Trophoblast cell (in vitro differentiated cells and primary cell): ENCODE measurements around the gene SPSB4.

Experiments used
- DNase-seq, 2 donors: peaks; one replicate each; pipeline ENCODE4 v3.0.0-alpha.2; 2016
- H2AFZ ChIP-seq: 2 replicates; pipeline ENCODE4 v1.6.1; 2013; ENCODE audit warnings: low read length, moderate library complexity, mild to moderate bottlenecking; ENCODE audit not compliant: insufficient read depth, poor library complexity
- H2AK5ac ChIP-seq: 2 replicates; pipeline ENCODE4 v1.6.1; 2013; ENCODE audit warnings: mild to moderate bottlenecking, low read length
- H2BK120ac ChIP-seq: 2 replicates; pipeline ENCODE4 v1.6.1; 2013; ENCODE audit warnings: low read length, mild to moderate bottlenecking, moderate library complexity; ENCODE audit not compliant: insufficient read depth, poor library complexity
- H2BK12ac ChIP-seq: 2 replicates; pipeline ENCODE4 v1.6.1; 2013; ENCODE audit warnings: mild to moderate bottlenecking, low read length, moderate library complexity
- H2BK5ac ChIP-seq: 2 replicates; pipeline ENCODE4 v1.6.1; 2013; ENCODE audit warnings: low read length, low read depth, moderate library complexity, mild to moderate bottlenecking; ENCODE audit not compliant: poor library complexity
- H3K14ac ChIP-seq: 2 replicates; pipeline ENCODE4 v1.6.1; 2013; ENCODE audit warnings: mild to moderate bottlenecking, low read length
- H3K18ac ChIP-seq: 2 replicates; pipeline ENCODE4 v1.6.1; 2013; ENCODE audit warnings: mild to moderate bottlenecking, low read length
- H3K23ac ChIP-seq: 2 replicates; pipeline ENCODE4 v1.6.1; 2013; ENCODE audit warnings: low read length
- H3K27ac ChIP-seq: 2 replicates; pipeline ENCODE4 v1.5.1; 2013; ENCODE audit warnings: low read depth, mild to moderate bottlenecking, inconsistent platforms, low read length, moderate library complexity
- H3K27me3 ChIP-seq: 2 replicates; pipeline ENCODE4 v1.6.1; 2013; ENCODE audit warnings: inconsistent platforms, mild to moderate bottlenecking, low read length, moderate library complexity; ENCODE audit not compliant: insufficient read depth
- H3K36me3 ChIP-seq, 2 experiments: 1 replicate in 1 of 2; 2 replicates in 1 of 2; pipeline ENCODE4 v1.6.1; 2013; ENCODE audit warnings: low read length in 2 of 2, mild to moderate bottlenecking in 2 of 2, moderate library complexity in 1 of 2; ENCODE audit not compliant: insufficient read depth in 2 of 2, control insufficient read depth in 1 of 2
- H3K4ac ChIP-seq: 2 replicates; pipeline ENCODE4 v1.6.1; 2013; ENCODE audit warnings: low read depth, mild to moderate bottlenecking, low read length, moderate library complexity
- H3K4me1 ChIP-seq, 2 experiments: 1 replicate in 1 of 2; 2 replicates in 1 of 2; pipeline ENCODE4 v1.6.1; 2013; ENCODE audit warnings: low read length in 2 of 2, mild to moderate bottlenecking in 2 of 2, moderate library complexity in 1 of 2; ENCODE audit not compliant: insufficient read depth in 2 of 2, control insufficient read depth in 1 of 2
- H3K4me2 ChIP-seq: 2 replicates; pipeline ENCODE4 v1.6.1; 2013; ENCODE audit warnings: inconsistent platforms, mild to moderate bottlenecking, low read length, moderate library complexity
- H3K4me3 ChIP-seq: 2 replicates; pipeline ENCODE4 v1.5.1; 2013; ENCODE audit warnings: mild to moderate bottlenecking, low read depth, low read length, inconsistent platforms
- H3K79me1 ChIP-seq: one replicate; pipeline ENCODE4 v1.6.1; 2013; ENCODE audit warnings: low read length
- H3K79me2 ChIP-seq: 2 replicates; pipeline ENCODE4 v1.6.1; 2013; ENCODE audit warnings: low read length, mild to moderate bottlenecking; ENCODE audit not compliant: control insufficient read depth, insufficient read depth, poor library complexity
- H3K9ac ChIP-seq: 2 replicates; pipeline ENCODE4 v1.6.1; 2013; ENCODE audit warnings: mild to moderate bottlenecking, low read length
- H3K9me3 ChIP-seq: 2 replicates; pipeline ENCODE4 v1.6.1; 2013; ENCODE audit warnings: low read depth, mild to moderate bottlenecking, control low read depth, inconsistent platforms, low read length; ENCODE audit not compliant: insufficient read depth
- H4K12ac ChIP-seq: 2 replicates; pipeline ENCODE4 v1.6.1; 2013; ENCODE audit warnings: low read depth, mild to moderate bottlenecking, low read length, moderate library complexity
- H4K8ac ChIP-seq: 2 replicates; pipeline ENCODE4 v1.6.1; 2013; ENCODE audit warnings: low read depth, mild to moderate bottlenecking, low read length, moderate library complexity
- H4K91ac ChIP-seq: one replicate; pipeline ENCODE4 v1.6.1; 2013; ENCODE audit warnings: low read depth, mild to moderate bottlenecking, low read length, moderate library complexity
- WGBS: extraction: QIAGEN DNeasy Blood & Tissue Kit; methylation state at CpG from one replicate; pipeline ENCODE4 v1.1.7; 2013; ENCODE audit warnings: missing lambda C conversion rate; ENCODE audit not compliant: insufficient read length, insufficient coverage; ENCODE audit errors: extremely low coverage; 5-methylcytosine and 5-hydroxymethylcytosine counted together

Gene SPSB4

GRCh38 chr3:141019244-141019643 is 31.9 kb upstream of the SPSB4 start:
- H2AFZ ChIP-seq, result no peak overlapping the region
- H4K8ac ChIP-seq, result no peak overlapping the region
- no peaks in the 10 kb centered on the region for H3K79me2 ChIP-seq
- H3K4me2 ChIP-seq, result no peak overlapping the region
- H3K4me1 ChIP-seq, result no peaks in the 10 kb centered on the region
- H3K23ac ChIP-seq, result no peak overlapping the region
- H3K9ac ChIP-seq, result no peak overlapping the region
- H3K36me3 ChIP-seq, result no peaks in the 10 kb centered on the region
- H3K27ac ChIP-seq, result no peak overlapping the region
- no peak overlapping the region for H4K12ac ChIP-seq
- no peaks in the 10 kb centered on the region for H3K79me1 ChIP-seq
- H2AK5ac ChIP-seq, result no peak overlapping the region
- H2BK5ac ChIP-seq, result no peak overlapping the region
- no CpG with 5 or more reads among the region's 19 CpGs for WGBS
- no peak overlapping the region for H4K91ac ChIP-seq
- no peak overlapping the region for H2BK120ac ChIP-seq
- H3K14ac ChIP-seq, result no peak overlapping the region
- no peak overlapping the region for H3K4me3 ChIP-seq
- H3K18ac ChIP-seq, result no peak overlapping the region
- no peak overlapping the region for H2BK12ac ChIP-seq
- no peaks in the 10 kb centered on the region for H3K9me3 ChIP-seq
- no peak overlapping the region for H3K4ac ChIP-seq
- no peaks in the 10 kb centered on the region for H3K27me3 ChIP-seq
- no peak for DNase-seq

- H3K79me2 ChIP-seq, result no peaks in the 10 kb centered on the region
- no peaks in the 10 kb centered on the region for H3K27me3 ChIP-seq
- H3K23ac ChIP-seq, result no peak overlapping the region
- no peak overlapping the region for H3K4ac ChIP-seq
- no peak overlapping the region for H2BK120ac ChIP-seq
- H4K91ac ChIP-seq, result no peak overlapping the region
- no peak overlapping the region for H3K4me2 ChIP-seq
- no peak overlapping the region for H2BK12ac ChIP-seq
- no peak overlapping the region for H2AK5ac ChIP-seq
- no peak for DNase-seq
- no peaks in the 10 kb centered on the region for H3K4me1 ChIP-seq
- H3K27ac ChIP-seq, result no peak overlapping the region
- H3K9me3 ChIP-seq, result no peaks in the 10 kb centered on the region
- no peak overlapping the region for H4K8ac ChIP-seq
- no peak overlapping the region for H3K14ac ChIP-seq
- no peak overlapping the region for H4K12ac ChIP-seq
- H3K79me1 ChIP-seq, result no peaks in the 10 kb centered on the region
- no peak overlapping the region for H2BK5ac ChIP-seq
- no peak overlapping the region for H3K9ac ChIP-seq
- H3K4me3 ChIP-seq, result no peak overlapping the region
- no peak overlapping the region for H2AFZ ChIP-seq
- H3K36me3 ChIP-seq, result no peaks in the 10 kb centered on the region
- H3K18ac ChIP-seq, result no peak overlapping the region
- no CpG with 5 or more reads among the region's 5 CpGs for WGBS
Observed at GRCh38 chr3:141020143-141020830, 30.9 kb upstream of the SPSB4 start.

DNA sequence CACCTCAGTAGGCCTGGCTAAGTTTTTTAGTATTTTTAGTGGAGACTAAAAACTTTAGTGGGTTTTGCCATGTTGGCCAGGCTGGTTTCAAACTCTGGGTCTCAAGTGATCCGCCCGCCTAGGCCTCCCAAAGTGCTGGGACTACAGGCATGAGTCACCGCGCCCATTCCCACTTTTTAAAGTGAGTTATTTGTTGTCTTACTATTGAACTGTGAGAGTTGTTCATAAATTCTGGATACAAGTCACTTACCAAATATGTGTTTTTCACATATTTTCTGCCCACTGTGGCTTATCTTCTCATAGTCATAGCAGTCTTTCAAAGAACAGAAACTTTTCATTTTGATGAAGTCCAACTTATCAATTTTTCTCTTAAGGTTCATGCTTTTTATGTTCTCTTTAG is 29.9 kb upstream of the SPSB4 start:
- Histone ChIP-seq H3K9me3 (no peaks in the 10 kb centered on the region), H2BK120ac (no peak overlapping the region), H3K4me2 (no peak overlapping the region)

GRCh38 chr3:141030296-141030695 is 20.9 kb upstream of the SPSB4 start:
- H3K4me3 ChIP-seq, result no peak overlapping the region
- WGBS, result no CpG with 5 or more reads among the region's 22 CpGs
- H2AFZ ChIP-seq, result no peak overlapping the region
- H2BK12ac ChIP-seq, result no peak overlapping the region
- no peak overlapping the region for H3K4me2 ChIP-seq
- H3K9ac ChIP-seq, result no peak overlapping the region
- H3K27me3 ChIP-seq, result no peaks in the 10 kb centered on the region
- H3K4me1 ChIP-seq, result no peaks in the 10 kb centered on the region
- H4K91ac ChIP-seq, result no peak overlapping the region
- H4K8ac ChIP-seq, result no peak overlapping the region
- H3K36me3 ChIP-seq, result no peaks in the 10 kb centered on the region
- no peak overlapping the region for H3K14ac ChIP-seq
- no peak overlapping the region for H2BK120ac ChIP-seq
- no peaks in the 10 kb centered on the region for H3K79me2 ChIP-seq
- H2BK5ac ChIP-seq, result no peak overlapping the region
- no peaks in the 10 kb centered on the region for H3K9me3 ChIP-seq
- no peak overlapping the region for H2AK5ac ChIP-seq
- DNase-seq, result no peak
- H3K79me1 ChIP-seq, result no peaks in the 10 kb centered on the region
- H3K23ac ChIP-seq, result no peak overlapping the region
- H3K18ac ChIP-seq, result no peak overlapping the region
- no peak overlapping the region for H3K4ac ChIP-seq
- H4K12ac ChIP-seq, result no peak overlapping the region
- H3K27ac ChIP-seq, result no peak overlapping the region

More for the DNA sequence above, 29.9 kb upstream of the SPSB4 start:
- no peaks in the 10 kb centered on the region for H3K36me3 ChIP-seq
- H2BK5ac ChIP-seq, result no peak overlapping the region
- WGBS, result no CpG with 5 or more reads among the region's 4 CpGs
- H3K4me1 ChIP-seq, result no peaks in the 10 kb centered on the region
- H4K8ac ChIP-seq, result no peak overlapping the region
- no peaks in the 10 kb centered on the region for H3K79me2 ChIP-seq
- no peak for DNase-seq
- H4K91ac ChIP-seq, result no peak overlapping the region
- H3K23ac ChIP-seq, result no peak overlapping the region
- no peak overlapping the region for H2AFZ ChIP-seq
- no peak overlapping the region for H3K14ac ChIP-seq
- no peak overlapping the region for H3K9ac ChIP-seq
- H2AK5ac ChIP-seq, result no peak overlapping the region
- no peak overlapping the region for H3K18ac ChIP-seq
- H4K12ac ChIP-seq, result no peak overlapping the region
- H3K4ac ChIP-seq, result no peak overlapping the region
- no peak overlapping the region for H3K27ac ChIP-seq
- no peak overlapping the region for H3K4me3 ChIP-seq
- H3K27me3 ChIP-seq, result no peaks in the 10 kb centered on the region
- no peak overlapping the region for H2BK12ac ChIP-seq
- H3K79me1 ChIP-seq, result no peaks in the 10 kb centered on the region
